H1 (cell line): ENCODE data around the gene NKD2. TPM values are rescaled to one million over a fixed set of nuclear protein-coding genes. Genes with fewer than 3 reads are reported as not detected.

ENCODE experiments used
- BCL11A ChIP-seq, 2 experiments: IDR thresholded peaks; one replicate each; pipeline ENCODE4 v1.6.1; 2011; ENCODE audit warnings: low read depth in 2 of 2, low read length in 2 of 2, mild to moderate bottlenecking in 2 of 2
- CBX8 ChIP-seq: fragments of 300-800, 300-1000 bp; sonication (generic); IDR thresholded peaks from 2 replicates; pipeline ENCODE4 v1.7.1; 2016; ENCODE audit warnings: low read depth, low read length, borderline replicate concordance
- EZH2 ChIP-seq: fragments of 200-600 bp; sonication (generic); IDR thresholded peaks from 2 replicates; pipeline ENCODE4 v1.7.1; 2012; ENCODE audit warnings: low read depth, mild to moderate bottlenecking, moderate library complexity, low read length, inconsistent platforms; ENCODE audit not compliant: severe bottlenecking
- FOSL1 ChIP-seq: IDR thresholded peaks from 2 replicates; pipeline ENCODE4 v1.6.1; 2011; ENCODE audit warnings: mild to moderate bottlenecking, low read depth, low read length, moderate library complexity; ENCODE audit not compliant: insufficient read depth
- HDAC2 ChIP-seq, 2 experiments: fragments of 300-600 bp in 1 of 2; sonication (generic) in 1 of 2; IDR thresholded peaks; 2 replicates each; pipeline ENCODE4 v1.6.1; 2011 to 2012; ENCODE audit warnings: low read depth in 2 of 2, low read length in 2 of 2, mild to moderate bottlenecking in 2 of 2, moderate library complexity in 2 of 2, borderline replicate concordance in 1 of 2, inconsistent platforms in 1 of 2
- KDM1A ChIP-seq: fragments of 200-600, 300-600 bp; sonication (generic); IDR thresholded peaks from 2 replicates; pipeline ENCODE4 v1.7.1; 2016; ENCODE audit warnings: mild to moderate bottlenecking, low read length, borderline replicate concordance
- KDM5A ChIP-seq: fragments of 200-600 bp; IDR thresholded peaks from 2 replicates; pipeline ENCODE4 v1.7.1; 2012; ENCODE audit warnings: mild to moderate bottlenecking, low read length, inconsistent platforms, mixed read lengths
- POLR2AphosphoS5 ChIP-seq: IDR thresholded peaks from 2 replicates; pipeline ENCODE4 v1.6.1; 2011; ENCODE audit warnings: low read depth, low read length
- SIX5 ChIP-seq: IDR thresholded peaks from 2 replicates; pipeline ENCODE4 v1.6.1; 2011; ENCODE audit warnings: mild to moderate bottlenecking, low read depth, low read length
- SUZ12 ChIP-seq: fragments of 200-600 bp; sonication (generic); IDR thresholded peaks from 2 replicates; pipeline ENCODE4 v1.6.1; 2012; ENCODE audit warnings: mild to moderate bottlenecking, inconsistent platforms, low read length, moderate library complexity, mixed read lengths
- TAF1 ChIP-seq: IDR thresholded peaks from 2 replicates; pipeline ENCODE4 v1.6.1; 2011; ENCODE audit warnings: mild to moderate bottlenecking, low read depth, low read length
- polyA plus RNA-seq, 7 experiments: library from polyadenylated mRNA; depleted of rRNA in 3 of 7; stranded (reverse) in 5 of 7; unstranded in 2 of 7; fragments of >200 nt in 5 of 7; fragments of 200-250 nt in 2 of 7; gene quantifications; 1 replicate in 5 of 7; 2 replicates in 1 of 7; 4 replicates in 1 of 7; pipeline versions ENCODE4 v1.2.1 to v1.2.3, GENCODE V29; 2011 to 2013; ENCODE audit warnings: missing spikeins in 2 of 7, mixed read lengths in 2 of 7
- total RNA-seq: library from RNA; stranded (reverse); fragmentation: NEBNext Ultra II Directional; extraction: Animal tissue kit (Norgen Biotek cat#: 25700); gene quantifications from 2 replicates; pipeline ENCODE4 v1.2.1, GENCODE V29; 2021
- TF ChIP-seq, protein P1 (sequence below): IDR thresholded peaks from 2 replicates; pipeline ENCODE4 v1.6.1; 2011; ENCODE audit warnings: low read depth, mild to moderate bottlenecking, low read length; ENCODE audit not compliant: insufficient read depth

NKD2 gene
- total and polyA plus RNA-seq, 2 of the 8 experiments (the other 6 are each of a cell fraction or from before 2014, with no cell fraction given), result 5.5 to 7.9 TPM

DNA sequence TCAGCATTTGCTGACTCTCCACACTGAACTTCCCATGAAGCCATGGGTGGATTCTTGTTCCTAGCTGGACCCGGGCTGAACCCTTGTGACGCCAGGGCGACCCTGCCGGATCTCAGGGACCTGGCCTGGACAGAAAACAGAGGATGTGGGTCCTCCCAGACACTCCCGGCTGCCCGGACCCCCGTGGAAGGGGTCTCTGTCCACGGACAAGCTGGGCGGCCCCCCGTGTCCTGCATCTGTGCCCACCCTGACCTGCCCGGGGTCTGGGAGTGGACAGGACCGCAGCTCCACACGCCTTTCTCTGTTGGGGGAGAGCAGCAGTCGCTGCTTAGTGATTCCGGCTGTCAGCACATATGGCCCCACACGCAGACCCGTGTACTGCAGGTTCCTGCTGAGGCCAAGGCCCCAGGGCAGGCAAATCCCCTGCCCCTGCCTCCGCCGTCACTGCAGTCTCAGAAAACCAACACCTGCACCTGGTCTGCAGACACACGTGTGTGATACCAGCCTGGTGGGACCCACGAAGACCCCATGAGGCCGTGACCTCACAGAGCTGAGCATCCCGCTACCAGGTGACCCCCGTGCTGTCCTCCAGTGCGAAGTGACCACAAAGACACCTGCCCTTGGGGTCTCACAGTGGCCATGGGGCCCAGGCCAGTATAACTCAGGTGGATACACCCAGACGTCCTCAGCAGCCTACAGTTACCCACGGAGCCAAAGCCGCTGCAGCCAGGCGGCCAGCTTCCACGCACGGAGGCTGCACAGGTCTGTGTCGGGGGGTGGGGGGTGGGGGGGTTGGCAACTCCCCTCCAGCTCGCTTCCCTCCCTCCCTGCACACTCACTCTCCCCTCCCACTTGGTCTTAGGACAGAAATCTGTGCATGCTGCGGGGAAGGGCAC, 50.6 kb downstream of the NKD2 start (continued):
- TF ChIP-seq CBX8 (no peak), BCL11A (IDR thresholded peaks at IDR 0.05; ENCODE audit: low read depth in 2 of 2, low read length in 2 of 2) (no peak), TAF1 (no peak), KDM1A (no peak), KDM5A (no peak), POLR2AphosphoS5 (no peak), SUZ12 (no peak), HDAC2 (IDR thresholded peaks at IDR 0.05; ENCODE audit: borderline replicate concordance in 1 of 2, low read depth in 2 of 2, low read length in 2 of 2) (no peak), SIX5 (no peak), EZH2 (no peak), FOSL1 (no peak)
- TF ChIP-seq, protein P1, sequence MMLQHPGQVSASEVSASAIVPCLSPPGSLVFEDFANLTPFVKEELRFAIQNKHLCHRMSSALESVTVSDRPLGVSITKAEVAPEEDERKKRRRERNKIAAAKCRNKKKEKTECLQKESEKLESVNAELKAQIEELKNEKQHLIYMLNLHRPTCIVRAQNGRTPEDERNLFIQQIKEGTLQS, result no peak
- TF ChIP-seq, all 59 proteins: peak for 0
